Muscle layer of duodenum (tissue), 2 donors: Measurements from ENCODE around the gene TAS2R1.

ENCODE experiments used
- H3K27ac ChIP-seq: one replicate; pipeline ENCODE4 v1.7.0; 2013; ENCODE audit warnings: mild to moderate bottlenecking, low read length
- H3K27me3 ChIP-seq: one replicate; pipeline ENCODE4 v1.7.0; 2013; ENCODE audit warnings: low read depth, mild to moderate bottlenecking, control low read depth, low read length
- H3K36me3 ChIP-seq, 2 donors: one replicate each; pipeline ENCODE4 v1.7.0; 2013; ENCODE audit warnings: low read length in 2 of 2, control low read depth in 1 of 2, mild to moderate bottlenecking in 1 of 2; ENCODE audit not compliant: insufficient read depth in 2 of 2, control insufficient read depth in 1 of 2
- H3K4me1 ChIP-seq, 2 donors: one replicate each; pipeline ENCODE4 v1.7.0; 2013; ENCODE audit warnings: low read length in 2 of 2, mild to moderate bottlenecking in 2 of 2, control low read depth in 1 of 2, moderate library complexity in 1 of 2; ENCODE audit not compliant: insufficient read depth in 2 of 2, control insufficient read depth in 1 of 2
- H3K4me3 ChIP-seq, 2 donors: one replicate each; pipeline ENCODE4 v1.7.0; 2013; ENCODE audit warnings: low read length in 2 of 2, low read depth in 1 of 2, mild to moderate bottlenecking in 1 of 2
- H3K9me3 ChIP-seq, 2 donors: one replicate each; pipeline ENCODE4 v1.7.0; 2013; ENCODE audit warnings: low read length in 2 of 2, control low read depth in 1 of 2, mild to moderate bottlenecking in 1 of 2; ENCODE audit not compliant: control insufficient read depth in 1 of 2
- donor health status: healthy.

Gene TAS2R1

DNA sequence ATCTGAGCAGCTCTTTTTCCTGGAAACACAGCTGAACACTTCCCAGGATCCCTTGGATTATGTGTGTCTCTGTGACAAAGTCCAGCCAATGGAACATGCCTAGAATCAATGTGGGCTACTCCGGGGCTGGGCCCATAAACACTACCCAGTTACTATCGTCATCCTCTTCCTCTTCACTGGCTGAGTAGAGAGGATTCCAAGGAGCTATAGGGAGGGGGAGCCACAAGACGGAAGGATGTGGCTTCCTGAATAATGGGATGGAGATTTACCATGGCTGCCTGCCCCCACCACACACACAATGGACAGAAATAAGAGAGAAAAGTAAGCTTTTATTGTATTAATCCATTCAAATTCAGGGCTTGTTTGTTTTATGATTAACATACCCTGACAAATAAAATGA is 22.1 kb upstream of the TAS2R1 start:
- Histone ChIP-seq H3K27me3 (no peaks in the 10 kb centered on the region), H3K9me3 (no peaks in the 10 kb centered on the region), H3K4me1 (no peaks in the 10 kb centered on the region), H3K27ac (no peak overlapping the region), H3K36me3 (no peaks in the 10 kb centered on the region), H3K4me3 (no peak overlapping the region)

DNA sequence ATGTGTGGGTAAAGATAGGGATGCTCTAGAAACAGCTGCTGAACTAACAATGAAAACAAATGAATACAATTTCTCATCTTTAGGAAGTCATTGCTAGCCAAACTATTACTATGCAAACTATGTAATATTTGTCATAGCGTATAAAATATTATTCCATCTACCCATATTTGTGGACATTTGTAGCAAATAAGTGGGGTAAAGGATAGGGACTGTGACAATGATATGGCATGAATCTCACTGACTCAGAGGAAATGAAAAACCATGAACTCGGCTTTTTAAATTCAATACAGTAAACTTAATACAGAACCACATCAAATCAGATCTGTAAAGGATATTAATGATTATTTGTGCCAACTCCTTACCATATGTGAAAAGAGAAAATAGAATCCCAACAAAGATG is 16.7 kb upstream of the TAS2R1 start:
- H3K27me3 ChIP-seq = no peaks in the 10 kb centered on the region
- no peak overlapping the region for H3K4me3 ChIP-seq

DNA sequence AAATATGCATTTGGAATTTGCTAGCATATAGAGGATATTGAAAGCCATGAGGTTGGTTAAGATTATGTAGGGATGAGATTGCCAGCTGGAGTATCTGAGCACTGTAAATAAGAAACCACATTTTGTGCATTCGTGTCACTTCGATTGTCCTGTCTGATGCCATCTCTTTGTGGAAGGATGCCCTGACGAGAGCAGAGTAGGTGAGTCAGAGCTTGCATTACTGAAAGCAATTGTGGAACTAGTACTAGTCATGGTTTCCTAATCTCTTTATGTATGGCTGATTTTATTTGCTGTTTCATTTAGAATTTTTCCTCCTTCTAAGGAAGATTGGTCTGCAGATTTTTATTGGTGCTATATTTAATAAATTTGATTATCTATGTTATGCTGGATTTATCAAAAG is 14.5 kb upstream of the TAS2R1 start:
- H3K36me3 ChIP-seq = no peaks in the 10 kb centered on the region
- H3K9me3 ChIP-seq = no peaks in the 10 kb centered on the region
- no peaks in the 10 kb centered on the region for H3K4me1 ChIP-seq
- H3K27ac ChIP-seq = no peak overlapping the region
- no peak overlapping the region for H3K4me3 ChIP-seq
- H3K27me3 ChIP-seq = no peaks in the 10 kb centered on the region

More for the DNA sequence above, 16.7 kb upstream of the TAS2R1 start:
- Histone ChIP-seq H3K4me1 (no peaks in the 10 kb centered on the region), H3K27ac (no peak overlapping the region), H3K36me3 (no peaks in the 10 kb centered on the region), H3K9me3 (no peaks in the 10 kb centered on the region)

DNA sequence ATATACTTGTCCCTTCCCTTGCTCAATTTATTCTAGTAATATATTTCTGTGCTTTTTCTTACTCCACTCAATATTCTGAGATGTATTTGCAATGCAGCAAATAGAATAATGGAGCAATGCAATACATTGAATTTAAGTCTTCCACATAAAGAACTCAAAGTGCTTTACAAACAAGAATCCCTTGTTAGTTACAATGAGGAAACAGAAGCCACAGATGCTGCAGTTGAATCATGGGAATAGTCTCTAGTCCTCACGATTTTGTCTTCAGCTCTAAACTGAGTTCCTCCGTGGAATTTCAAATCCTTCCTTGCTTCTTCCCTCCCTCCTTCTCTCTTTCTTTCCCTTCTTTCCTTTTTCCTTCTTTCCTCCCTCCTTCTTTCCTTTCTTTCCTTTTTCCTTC is 12.5 kb upstream of the TAS2R1 start:
- H3K27me3 ChIP-seq = no peaks in the 10 kb centered on the region
- no peak overlapping the region for H3K4me3 ChIP-seq
- peaks cover 0 to 10% of the 10 kb centered on the region in 2 donors for H3K9me3 ChIP-seq
- H3K27ac ChIP-seq = no peak overlapping the region
- H3K4me1 ChIP-seq = no peaks in the 10 kb centered on the region
- no peaks in the 10 kb centered on the region for H3K36me3 ChIP-seq

DNA sequence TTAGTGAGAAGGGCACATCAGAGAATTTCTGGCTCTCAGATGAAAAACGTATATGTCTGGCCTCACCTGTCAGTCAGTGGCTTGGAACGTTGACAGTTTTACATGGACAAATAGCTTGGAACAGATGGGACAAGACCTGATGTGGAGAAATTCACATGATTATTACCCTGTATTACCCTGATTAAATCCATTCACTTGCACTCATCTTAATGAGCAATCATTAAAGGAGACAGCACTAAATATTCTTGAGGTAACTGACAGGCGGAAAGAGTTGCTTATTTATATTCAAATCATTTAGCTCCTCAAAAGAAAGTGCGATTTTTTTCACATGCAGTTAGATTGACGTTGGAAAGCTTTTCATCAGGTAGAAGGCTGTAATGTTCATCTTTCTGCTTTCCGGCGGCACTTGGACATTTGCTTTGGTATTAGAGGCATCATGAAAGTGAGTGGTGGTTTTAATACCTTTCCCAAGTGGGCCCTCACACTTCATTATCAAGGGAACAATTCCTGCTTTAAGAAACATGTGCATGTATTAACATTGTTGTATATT is 11.7 kb upstream of the TAS2R1 start:
- Histone ChIP-seq H3K4me1 (no peaks in the 10 kb centered on the region), H3K9me3 (peaks cover 0 to 15% of the 10 kb centered on the region in 2 donors), H3K27me3 (no peaks in the 10 kb centered on the region), H3K4me3 (no peak overlapping the region), H3K36me3 (no peaks in the 10 kb centered on the region), H3K27ac (no peak overlapping the region)

DNA sequence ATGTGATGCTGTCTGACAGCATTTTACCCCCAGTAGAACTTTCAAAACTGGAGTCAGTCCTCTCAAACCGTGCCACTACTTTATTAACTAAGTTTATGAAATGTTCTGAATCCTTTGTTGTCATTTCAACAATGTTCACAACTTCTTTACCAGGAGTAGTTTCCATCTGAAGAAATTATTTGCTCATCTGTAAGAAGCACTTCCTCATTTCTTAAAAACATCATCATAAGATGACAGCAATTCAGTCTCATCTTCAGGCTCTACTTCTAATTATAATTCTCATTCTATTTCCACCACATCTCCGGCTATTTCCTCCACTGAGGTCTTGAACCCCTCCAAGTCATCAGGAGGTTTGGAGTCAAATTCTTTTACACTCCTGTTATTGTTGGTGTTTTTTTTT is 2.3 kb upstream of the TAS2R1 start:
- no peak overlapping the region for H3K27ac ChIP-seq
- no peaks in the 10 kb centered on the region for H3K4me1 ChIP-seq
- H3K4me3 ChIP-seq = no peak overlapping the region
- H3K27me3 ChIP-seq = no peaks in the 10 kb centered on the region
- no peaks in the 10 kb centered on the region for H3K36me3 ChIP-seq
- peaks cover 0 to 20% of the 10 kb centered on the region in 2 donors for H3K9me3 ChIP-seq

DNA sequence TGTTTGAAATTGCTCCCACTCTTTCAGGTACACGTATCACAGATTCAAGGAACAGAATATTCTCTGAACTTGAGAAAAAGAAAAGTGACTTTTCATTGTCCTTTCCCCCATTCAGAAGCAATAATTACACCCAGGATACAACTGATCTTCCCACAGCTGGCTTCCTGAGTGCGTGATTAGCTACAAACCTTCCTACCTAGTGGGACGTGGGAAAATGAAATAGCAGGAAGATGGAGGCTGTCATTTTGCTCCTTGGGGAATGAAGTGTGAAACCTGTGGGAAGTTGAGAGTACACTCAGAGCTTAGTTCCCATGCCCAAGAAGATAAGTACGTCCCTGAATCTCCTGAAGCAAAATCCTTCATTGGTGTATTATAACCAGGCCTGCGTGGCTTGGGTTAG is 2.6 kb downstream of the TAS2R1 start:
- Histone ChIP-seq H3K4me1 (no peaks in the 10 kb centered on the region), H3K27me3 (no peaks in the 10 kb centered on the region), H3K27ac (no peak overlapping the region), H3K4me3 (no peak overlapping the region), H3K36me3 (no peaks in the 10 kb centered on the region), H3K9me3 (no peaks in the 10 kb centered on the region)

DNA sequence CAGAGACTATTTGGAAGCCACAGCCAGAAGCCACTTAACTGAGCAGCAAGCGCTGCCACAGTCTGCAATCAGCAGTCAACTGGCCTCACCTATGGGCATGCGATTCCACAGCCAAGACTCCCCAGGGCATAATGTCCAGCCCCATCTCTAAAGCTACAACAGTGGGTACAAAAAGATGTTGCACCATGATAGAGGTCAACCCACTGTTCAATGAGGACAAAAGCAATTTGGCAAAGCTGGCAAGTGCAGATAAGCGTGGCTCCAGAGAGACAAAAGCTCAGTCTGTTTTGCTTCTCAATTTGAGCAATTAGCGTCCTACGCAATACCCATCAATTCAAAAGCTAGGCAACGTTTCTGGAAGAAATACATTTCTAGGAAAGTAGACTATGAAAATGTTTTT is 3.2 kb downstream of the TAS2R1 start:
- no peaks in the 10 kb centered on the region for H3K36me3 ChIP-seq
- no peaks in the 10 kb centered on the region for H3K4me1 ChIP-seq
- H3K27me3 ChIP-seq = no peaks in the 10 kb centered on the region
- H3K9me3 ChIP-seq = no peaks in the 10 kb centered on the region
- H3K27ac ChIP-seq = no peak overlapping the region
- H3K4me3 ChIP-seq = no peak overlapping the region

DNA sequence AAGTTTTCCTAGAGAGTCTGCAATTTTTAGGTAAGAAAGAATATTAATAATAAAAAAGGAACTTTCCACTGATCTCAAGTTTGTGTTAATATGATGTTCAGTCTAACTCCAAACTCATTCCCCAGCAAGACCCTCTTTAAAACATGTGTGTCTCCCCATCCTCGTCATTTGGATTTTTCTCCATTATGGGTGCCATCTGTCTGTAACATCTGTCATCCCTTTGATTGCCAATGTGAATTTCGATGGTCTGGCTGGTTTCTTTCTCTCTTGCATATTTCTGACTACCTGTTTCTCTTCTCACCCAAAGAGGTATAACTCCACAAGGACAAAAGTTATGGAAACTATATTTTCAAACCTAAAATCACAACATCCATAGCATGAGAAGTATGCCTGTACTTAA is 4.4 kb downstream of the TAS2R1 start:
- H3K4me1 ChIP-seq = no peaks in the 10 kb centered on the region
- no peaks in the 10 kb centered on the region for H3K27me3 ChIP-seq
- no peaks in the 10 kb centered on the region for H3K9me3 ChIP-seq
- no peak overlapping the region for H3K27ac ChIP-seq
- H3K4me3 ChIP-seq = no peak overlapping the region
- H3K36me3 ChIP-seq = no peaks in the 10 kb centered on the region

DNA sequence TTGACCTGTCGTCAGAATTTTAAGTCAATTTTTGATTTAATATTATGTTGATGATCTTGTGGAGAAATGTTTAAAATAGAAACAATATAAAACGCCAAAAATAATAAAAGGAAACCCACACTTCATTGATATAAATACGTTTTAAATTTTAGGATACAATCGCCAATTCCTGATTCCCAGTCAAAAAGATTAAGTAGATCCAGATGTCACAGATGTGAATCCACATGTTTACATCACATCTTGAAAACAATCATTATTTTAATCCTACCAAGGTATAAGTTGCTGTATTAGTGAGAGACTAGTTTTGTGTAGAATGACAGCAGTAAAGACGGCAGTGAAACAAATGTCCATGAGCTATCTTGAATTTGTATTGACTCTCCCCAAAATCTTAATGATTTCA is 4.9 kb downstream of the TAS2R1 start:
- H3K4me1 ChIP-seq = no peaks in the 10 kb centered on the region
- no peaks in the 10 kb centered on the region for H3K9me3 ChIP-seq
- no peaks in the 10 kb centered on the region for H3K36me3 ChIP-seq
- H3K4me3 ChIP-seq = no peak overlapping the region
- no peak overlapping the region for H3K27ac ChIP-seq
- no peaks in the 10 kb centered on the region for H3K27me3 ChIP-seq

DNA sequence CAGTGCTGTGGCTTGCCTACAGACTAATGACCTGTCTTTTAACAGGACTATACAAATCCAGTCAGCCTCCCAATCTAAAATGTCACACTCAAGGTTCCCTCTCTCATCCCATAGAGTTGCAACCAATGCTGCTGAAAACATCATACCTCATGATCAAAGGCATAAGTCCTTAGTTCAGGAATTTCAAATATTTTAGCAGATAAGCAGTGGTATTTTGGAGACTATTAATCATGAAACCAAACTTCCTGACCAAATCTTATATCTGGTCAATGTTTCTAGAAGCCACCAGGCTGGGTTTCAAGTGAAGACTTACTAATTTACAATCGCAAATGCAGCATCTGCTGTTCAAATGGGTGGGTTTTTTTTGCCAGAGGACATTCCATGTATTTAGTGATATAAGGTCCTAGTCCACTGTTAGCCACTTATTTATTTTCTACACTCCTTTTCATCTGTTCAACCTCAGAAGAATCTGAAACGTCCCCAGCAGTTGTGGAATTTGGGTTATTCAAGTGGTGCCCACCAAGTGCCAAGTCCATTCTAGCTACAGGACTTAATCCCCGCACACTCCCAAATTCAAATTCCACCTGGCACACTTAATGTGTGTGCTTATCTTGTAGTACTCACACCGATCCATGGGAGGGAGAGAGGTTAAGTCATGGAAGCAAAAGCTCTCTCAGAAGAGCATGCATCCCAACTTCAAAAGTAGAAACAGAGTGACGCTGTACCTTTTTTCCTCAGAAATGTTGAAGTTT is 5.8 kb downstream of the TAS2R1 start:
- no peaks in the 10 kb centered on the region for H3K36me3 ChIP-seq
- no peaks in the 10 kb centered on the region for H3K4me1 ChIP-seq
- H3K27ac ChIP-seq = no peak overlapping the region
- no peaks in the 10 kb centered on the region for H3K9me3 ChIP-seq
- no peak overlapping the region for H3K4me3 ChIP-seq
- no peaks in the 10 kb centered on the region for H3K27me3 ChIP-seq

DNA sequence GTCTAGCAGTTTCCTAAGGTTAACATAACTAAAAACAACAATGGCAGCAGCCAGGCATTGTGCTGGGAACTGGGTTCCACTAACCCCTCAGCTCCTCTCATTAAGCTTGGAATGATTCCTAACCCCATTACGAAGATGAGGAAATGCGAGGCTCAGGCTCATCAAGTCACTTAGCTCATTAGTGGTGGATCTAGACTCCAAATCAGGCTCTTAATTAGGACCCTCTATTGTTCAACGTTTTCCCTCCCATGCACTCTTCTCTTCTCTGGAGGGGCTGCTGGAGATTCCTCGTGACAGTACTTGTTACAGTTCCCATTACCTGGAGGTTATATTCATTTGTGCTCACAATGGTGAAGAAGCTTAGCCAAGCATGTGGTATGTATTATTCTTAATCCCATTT is 6.5 kb downstream of the TAS2R1 start:
- Histone ChIP-seq H3K27me3 (no peaks in the 10 kb centered on the region), H3K27ac (no peak overlapping the region), H3K4me1 (no peaks in the 10 kb centered on the region), H3K36me3 (no peaks in the 10 kb centered on the region), H3K4me3 (no peak overlapping the region), H3K9me3 (no peaks in the 10 kb centered on the region)
